Lower leg skin (tissue), 3 donors: Measurements from ENCODE around the gene KDM5A.

ENCODE experiments used
- CTCF ChIP-seq, 3 donors: fragments of 450-650 bp; IDR thresholded peaks; one replicate each; pipeline ENCODE4 v1.5.1; 2016; ENCODE audit warnings: antibody characterized with exemption in 3 of 3, mild to moderate bottlenecking in 3 of 3, moderate library complexity in 2 of 3
- POLR2A ChIP-seq, 2 donors: fragments of 450-650 bp; IDR thresholded peaks; one replicate each; pipeline ENCODE4 v1.6.1; 2016 to 2017; ENCODE audit warnings: antibody characterized with exemption in 2 of 2, mild to moderate bottlenecking in 1 of 2, moderate library complexity in 1 of 2

GRCh38 chr12:291153-291723 is 97.9 kb downstream of the KDM5A start:
- no peak for TF ChIP-seq CTCF (IDR thresholded peaks at IDR 0.05)
- TF ChIP-seq POLR2A (IDR thresholded peaks at IDR 0.05): no peak
